ENCODE data around the gene KCNJ16.

KCNJ16 gene

DNA sequence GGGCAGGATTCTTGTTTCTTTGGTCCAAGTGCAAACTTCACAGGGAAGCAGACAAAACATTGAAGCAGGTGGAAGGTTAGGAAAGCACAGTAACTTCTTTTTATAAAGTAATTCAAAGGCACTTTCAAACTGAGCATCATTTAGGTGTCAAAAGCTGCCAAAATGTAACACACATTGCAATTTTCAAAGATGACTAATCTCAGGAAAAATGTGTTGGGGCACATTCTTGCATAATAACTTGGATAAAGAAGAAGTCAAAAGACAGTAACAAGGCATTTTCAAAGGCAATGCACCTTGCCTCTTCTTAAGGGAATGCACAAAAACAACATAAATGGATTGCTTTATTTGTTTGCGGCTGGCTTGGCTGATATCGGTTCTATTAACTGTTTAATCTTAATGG lies 97.9 kb downstream of the KCNJ16 start:
- DNase-seq = no peak

DNA sequence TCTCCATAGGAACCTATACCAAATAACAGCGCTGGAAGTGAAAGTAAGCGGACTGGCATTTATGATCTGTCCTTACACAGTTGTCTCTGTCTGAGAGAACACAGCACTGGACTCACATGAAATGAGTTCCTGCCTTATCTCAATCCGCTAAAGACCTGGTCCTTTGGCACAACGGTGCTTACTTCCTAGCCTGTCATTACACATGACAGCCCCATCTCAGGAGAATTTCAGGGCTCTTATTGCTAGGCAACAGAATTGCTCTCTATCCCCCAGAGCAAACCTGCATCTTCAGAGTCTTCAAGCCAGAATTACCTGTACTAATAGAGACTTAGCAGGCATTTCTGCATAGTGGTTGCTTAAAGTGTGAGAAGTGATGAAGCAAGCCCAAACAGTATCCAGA lies 98.7 kb downstream of the KCNJ16 start:
- DNase-seq = no peak

DNA sequence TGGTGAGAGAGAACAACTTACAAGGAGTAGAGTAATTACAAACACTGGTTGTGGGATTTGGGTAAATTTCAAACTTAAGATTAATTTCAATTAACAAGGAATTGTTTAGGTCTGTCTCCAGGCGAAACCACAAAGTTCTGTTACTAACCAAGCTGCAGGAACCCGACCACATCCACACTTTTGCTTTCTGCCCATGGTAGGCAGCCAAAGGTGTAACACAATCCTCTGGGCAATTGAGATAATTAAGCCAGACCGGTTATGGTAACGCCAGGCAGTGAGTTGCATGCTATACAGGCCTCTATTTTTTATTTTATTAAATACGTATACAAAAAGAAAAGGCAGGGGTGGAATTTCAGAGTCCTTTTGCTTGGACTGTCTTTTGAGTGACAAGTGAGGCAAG lies 106.4 kb downstream of the KCNJ16 start:
- no peak for DNase-seq

GRCh38 chr17:70181866-70182265 lies 106.8 kb downstream of the KCNJ16 start:
- DNase-seq = no peak

GRCh38 chr17:70183508-70183907 lies 108.5 kb downstream of the KCNJ16 start:
- DNase-seq = no peak

GRCh38 chr17:70184207-70184606 lies 109.2 kb downstream of the KCNJ16 start:
- DNase-seq = no peak

GRCh38 chr17:70184770-70185169 lies 109.7 kb downstream of the KCNJ16 start:
- DNase-seq = no peak

All from central memory CD4-positive, alpha-beta T cell (primary cell).